CD4-positive, alpha-beta T cell treated with Interleukin-21 for 1 hour (primary cell): ENCODE data around the gene CBL.
A peak's percentile ranks its signal among the peaks of the same experiment; 100 is the strongest.

Experiments
- DNase-seq: peaks from one replicate; pipeline ENCODE4 v3.0.0-alpha.2; 2020

The CBL gene

DNA sequence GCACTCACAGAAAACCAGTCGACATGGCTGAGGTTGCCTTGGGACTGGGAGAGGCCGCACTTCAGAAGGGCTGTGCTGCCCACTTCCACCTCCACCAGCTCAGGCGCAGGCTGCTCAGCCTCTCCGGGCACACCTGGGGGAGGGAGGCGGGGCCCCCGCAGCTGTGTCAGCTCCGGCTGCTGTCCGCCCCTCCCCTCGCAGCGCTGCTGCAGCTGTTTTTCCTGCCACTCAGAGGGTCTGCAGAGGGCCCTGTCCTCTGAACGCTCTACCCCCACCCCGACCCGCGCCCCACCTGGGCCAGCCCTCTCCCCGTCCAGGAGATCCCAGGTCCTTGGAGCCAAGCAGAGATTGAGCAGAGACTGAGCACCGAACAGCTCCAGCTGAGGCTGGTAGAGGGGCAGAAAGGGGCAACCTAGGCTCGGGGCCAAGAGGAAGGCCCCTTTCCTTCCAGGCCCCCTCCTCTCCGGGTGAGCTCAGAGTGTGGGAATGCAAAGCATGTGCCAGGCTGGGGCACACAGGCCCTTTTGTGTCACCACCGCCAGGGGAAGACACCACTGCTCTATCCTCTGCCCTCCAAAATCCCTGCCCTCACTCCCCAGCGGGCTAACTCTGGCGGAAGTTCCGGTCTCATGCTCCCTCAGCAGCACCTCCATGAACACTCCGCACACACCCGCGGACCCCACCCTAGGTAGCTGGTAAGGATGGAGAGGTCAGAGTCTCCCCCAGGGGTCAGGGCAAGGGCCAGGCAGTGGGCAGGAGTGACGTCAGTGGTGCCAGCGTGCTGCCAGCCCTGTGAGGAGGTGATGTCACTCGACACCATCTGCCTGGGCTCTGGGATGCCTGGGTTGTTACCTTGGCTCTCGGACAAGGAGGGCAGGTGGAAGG, 109.2 kb downstream of the CBL start:
- DNase-seq = peak; percentile 50

DNA sequence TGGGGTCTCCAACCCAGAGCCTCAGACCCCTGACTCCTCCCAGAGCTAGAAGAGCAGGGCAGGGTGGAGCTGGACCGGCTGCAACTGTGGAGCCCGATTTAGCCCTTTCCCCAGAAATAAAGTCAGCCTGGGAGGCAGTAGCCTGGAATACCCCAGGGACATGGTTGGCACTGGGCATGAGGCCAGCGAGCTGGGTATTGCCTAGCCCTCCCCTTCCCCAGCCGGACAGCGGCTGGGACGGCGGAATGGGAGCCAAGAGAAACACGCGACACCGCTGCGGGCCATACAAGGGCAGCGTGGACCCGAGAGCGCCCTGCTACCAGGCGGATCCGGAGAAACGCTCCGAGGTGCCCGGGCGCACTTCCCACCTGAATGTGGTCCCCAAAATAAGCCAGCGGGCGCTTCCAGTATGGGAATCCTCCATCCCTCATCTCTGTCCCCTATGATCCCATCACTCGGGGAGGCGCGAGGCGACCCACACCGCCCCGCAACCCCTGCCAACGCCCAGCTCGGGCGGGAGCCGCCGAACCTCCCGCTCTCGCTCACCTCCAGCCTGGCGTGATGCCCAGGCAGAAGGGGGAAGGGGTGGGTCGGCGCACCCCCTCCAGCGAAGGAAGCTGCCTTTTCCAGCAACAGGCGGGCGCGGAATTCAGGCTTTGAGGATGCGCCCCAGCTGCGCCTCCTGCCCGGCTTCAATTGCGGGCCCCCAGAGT, 110.0 kb downstream of the CBL start:
- no peak for DNase-seq

DNA sequence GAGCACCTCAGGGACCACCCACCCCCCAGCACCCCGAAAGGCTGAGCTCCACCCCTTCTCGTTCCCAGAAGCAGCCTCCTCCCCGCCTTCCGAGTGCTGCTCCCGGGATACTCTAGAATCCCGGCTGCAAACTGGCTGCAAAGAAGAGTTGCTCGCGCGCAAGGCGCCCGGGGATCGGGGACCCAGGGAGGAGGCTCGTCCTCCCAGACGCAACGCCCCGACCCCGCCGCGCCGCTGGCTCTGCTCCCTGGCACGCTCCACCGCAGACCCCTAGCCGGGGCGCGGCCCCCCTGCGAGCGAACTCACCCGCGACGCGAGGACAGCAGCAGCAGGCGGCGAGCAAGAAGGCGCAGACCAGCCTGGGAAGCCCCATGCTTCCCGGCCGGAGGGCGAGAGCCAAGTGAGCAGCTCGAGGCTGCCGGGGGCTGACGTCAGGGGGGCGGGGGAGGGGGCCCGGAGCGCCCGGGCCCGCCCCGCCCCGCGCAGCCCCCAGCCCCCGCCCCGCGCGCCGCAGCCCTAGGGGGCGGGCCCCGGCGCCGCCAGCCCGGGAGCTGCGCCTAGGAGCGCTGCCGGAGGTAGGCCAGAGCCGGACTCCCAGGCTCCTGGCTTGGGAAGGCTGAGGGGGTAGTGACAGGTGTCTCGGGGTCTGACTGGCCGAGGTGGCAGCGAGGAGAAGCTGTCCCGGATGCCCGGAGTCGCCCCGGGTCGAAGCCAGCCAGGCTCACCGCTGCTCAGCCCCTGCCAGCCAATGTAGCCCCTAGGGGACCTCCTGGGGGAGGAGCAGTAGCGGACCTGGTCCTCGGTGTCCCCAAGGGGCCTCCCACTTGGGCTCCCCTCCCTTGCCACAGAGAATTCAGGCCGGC, 110.8 kb downstream of the CBL start, which contains the start of gene MCAM:
Gene MCAM (minus strand): TSS at position 402 of the 863 bp plus-strand sequence. CDS start 29 bp downstream, at position 373.
- no peak for DNase-seq

- no peak for DNase-seq
Observed at GRCh38 chr11:119317592-119318239, 111.6 kb downstream of the CBL start.

- DNase-seq = peak; percentile 59
Observed at GRCh38 chr11:119318240-119319135, 112.3 kb downstream of the CBL start.

- no peak for DNase-seq
Observed at GRCh38 chr11:119319136-119319699, 113.1 kb downstream of the CBL start.

GRCh38 chr11:119319700-119320239, 113.6 kb downstream of the CBL start:
- no peak for DNase-seq

- DNase-seq = no peak
Observed at GRCh38 chr11:119320240-119320775, 114.2 kb downstream of the CBL start.

DNA sequence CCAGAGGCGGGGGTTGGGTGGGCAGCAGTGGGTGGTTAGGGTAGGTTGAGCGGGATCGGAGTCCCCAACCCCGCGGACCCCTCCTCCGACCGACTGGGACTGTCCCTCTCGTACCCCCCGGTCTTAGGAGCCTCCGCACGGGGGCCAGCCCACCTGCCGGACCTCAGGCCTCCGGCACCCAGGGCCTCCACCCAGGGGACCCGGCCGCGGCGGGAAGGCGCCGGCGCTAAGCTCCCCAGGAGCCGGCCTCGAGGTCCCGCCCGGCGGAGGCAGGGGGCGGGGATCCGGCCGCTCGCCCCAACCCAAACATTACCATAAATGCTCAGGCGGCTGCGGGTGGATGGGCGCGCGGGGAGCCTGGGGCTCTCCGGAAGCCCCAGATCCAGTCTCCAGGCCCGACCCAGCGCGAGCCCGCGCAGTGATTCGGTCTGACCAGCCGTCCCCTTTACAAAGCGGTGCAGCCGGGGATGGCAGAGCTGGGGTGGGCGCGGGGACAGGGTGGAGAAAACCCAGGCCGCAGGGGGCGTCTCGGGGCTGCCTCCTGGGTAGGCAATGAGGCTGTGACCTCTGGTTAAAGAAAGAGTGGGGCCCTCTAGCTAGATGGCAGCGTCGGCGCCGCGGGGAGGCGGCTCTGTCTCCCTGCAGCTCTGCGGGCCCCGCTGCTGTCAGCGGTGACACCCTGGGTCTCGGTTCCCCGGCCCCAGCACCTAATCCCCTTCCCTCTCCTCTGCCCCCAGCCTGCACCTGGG, 114.8 kb downstream of the CBL start:
- DNase-seq = peak; percentile 55

DNA sequence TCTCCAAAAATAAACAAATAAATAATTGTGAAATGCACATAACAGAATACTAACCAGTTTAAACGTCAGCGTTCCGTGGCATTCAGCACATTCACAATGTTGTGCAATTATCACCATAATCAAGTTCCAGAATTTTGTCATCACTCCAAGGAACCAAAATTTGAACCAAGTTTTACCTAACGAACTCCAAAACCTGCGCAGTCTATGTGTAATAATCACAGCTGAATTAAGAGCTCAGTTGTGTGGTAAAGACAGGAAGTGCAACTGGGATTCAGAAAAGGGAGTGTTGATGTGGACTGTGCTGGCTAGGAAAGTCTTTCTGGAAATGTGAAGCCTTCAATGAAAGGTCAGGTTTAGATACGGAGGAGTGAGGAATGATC, 116.2 kb downstream of the CBL start:
- DNase-seq = no peak

DNA sequence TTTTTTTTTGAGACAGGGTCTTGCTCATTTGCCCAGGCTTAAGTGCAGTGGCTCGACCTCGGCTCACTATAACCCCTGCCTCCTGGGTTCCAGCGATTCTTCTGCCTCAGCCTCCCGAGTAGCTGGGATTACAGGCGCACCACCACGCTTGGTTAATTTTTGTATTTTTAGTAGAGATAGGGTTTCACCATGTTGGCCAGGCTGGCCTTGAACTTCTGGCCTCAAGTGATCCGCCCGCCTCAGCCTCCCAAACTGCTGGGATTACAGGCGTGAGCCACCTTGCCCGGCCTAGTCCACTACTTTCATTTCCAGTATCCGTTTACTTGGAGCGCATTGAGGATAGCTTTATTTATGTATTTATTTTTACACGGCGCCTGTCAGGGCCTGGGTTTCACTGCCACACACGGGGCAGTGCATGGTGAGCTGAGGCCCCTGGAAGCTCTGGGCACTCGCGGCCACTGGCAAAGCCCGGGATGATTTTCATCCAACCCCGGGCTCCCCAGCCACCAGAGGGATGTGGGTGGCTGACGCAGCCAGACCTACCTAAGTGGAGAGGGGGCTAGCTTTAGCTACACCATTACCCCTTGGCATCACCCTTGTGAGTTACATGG, 116.9 kb downstream of the CBL start:
- no peak for DNase-seq

DNA sequence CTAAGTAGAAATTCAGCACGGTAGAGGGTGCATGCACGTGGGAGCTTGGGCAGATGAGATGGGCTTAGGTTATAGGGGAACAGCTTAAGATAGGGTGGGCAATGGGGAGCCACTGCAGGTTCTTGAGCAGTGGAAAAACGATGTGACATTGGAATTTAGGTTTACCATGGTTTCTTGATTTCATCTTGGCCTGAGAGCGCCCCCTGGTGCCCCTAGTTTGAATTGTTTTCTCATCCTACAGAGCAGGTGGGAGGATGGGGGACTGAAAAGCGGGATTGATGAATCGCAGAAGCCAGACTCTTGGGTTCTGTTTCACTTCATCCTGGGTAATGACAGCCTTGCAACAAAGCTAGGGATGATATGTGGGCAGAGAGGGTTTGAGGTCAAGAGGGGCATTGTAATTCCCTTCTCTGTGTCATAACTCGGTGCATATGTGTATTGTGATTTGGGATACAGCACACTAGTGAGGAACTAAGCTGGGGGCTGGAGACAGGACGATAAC, 117.4 kb downstream of the CBL start:
- peak; percentile 79 for DNase-seq

GRCh38 chr11:119324189-119324588, 118.0 kb downstream of the CBL start:
- no peak for DNase-seq

- DNase-seq = no peak
Observed at GRCh38 chr11:119329320-119329719, 123.2 kb downstream of the CBL start.

DNA sequence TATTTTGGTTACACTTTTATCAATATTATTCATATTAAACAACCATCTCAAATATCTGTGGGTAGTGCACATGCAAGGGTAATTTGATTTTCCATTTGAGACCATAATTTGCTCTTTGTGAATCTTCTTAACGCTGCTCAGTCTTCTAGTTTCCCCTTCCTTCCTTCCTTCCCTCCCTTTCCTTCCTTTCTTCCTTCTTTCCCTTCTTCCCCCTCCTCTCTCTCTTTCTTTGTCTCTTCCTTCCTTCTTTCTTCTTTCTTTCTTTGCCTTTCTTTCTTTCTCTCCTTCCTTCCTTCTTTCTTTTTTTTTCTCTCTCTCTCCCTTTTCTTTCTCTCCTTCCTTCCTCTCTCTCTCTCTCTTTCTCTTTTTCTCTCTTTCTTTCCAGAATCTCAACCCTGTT, 124.1 kb downstream of the CBL start:
- DNase-seq = no peak

DNA sequence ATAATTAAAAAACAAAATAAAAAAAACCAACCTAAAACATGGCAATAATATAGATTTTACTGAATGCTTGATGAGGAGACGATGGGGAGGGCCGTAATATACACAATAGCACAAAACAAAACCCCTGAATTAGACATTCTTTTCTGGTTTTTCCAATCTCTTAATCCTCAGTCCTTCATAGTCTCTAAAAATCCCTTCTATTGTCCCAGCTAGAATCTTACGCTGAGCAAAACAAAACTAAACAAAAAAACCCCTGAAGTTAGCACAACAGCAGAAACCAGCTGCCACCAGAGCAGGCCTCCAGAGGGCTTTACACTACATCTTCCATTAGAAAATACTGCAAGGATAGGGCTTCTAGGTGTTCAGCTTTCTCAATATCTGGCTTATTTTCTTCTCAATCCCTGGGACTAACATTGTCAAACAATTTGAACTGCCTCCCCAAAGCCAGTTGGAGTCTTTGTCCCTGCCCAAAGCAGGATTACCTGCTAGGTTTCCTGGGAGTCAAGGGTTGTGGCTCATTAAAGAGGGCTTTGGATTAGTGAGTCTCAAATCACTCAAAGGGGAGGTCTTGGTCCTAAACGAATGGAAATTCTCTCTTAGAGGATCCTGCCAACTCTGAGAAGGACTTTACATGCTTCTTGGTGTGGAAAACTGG, 126.1 kb downstream of the CBL start:
- no peak for DNase-seq

- peak; percentile 97 for DNase-seq
Observed at GRCh38 chr11:119334174-119334930, 128.2 kb downstream of the CBL start, which contains the start of gene RNF26. TSS of gene RNF26 (plus strand) at chr11:119334527. CDS start at chr11:119335123, 596 bp downstream.
